ENCODE results near the gene C1orf226. TPM values are rescaled to one million over a fixed set of nuclear protein-coding genes. Genes with fewer than 3 reads are reported as not detected.

Gene C1orf226
- total and polyA plus RNA-seq, 9 of the 15 experiments (the other 6 are each of a cell fraction or from before 2014, with no cell fraction given), result 0.10 to 1.4 (median 0.47) TPM

DNA sequence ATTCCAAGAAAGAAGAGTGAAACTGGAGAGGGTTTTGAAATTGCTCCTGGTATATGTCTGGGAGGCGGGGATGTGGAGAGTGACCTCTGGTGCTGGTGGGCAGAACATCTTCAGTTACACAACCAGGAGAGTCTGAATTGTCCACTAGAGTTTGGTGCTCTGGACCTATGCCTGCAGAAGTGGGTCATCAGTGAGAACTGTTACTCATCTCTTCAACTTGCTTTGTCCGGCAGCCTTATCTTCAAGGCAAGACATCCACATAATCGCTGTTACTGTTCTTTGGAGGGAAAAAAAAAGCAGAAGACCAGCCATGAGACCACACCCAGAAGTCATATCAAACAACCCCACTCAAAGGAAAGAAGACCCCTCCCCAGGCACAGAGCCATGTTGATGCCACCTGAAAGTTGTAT lies 15.5 kb downstream of the C1orf226 start (continued):
- TF ChIP-seq, protein P1, sequence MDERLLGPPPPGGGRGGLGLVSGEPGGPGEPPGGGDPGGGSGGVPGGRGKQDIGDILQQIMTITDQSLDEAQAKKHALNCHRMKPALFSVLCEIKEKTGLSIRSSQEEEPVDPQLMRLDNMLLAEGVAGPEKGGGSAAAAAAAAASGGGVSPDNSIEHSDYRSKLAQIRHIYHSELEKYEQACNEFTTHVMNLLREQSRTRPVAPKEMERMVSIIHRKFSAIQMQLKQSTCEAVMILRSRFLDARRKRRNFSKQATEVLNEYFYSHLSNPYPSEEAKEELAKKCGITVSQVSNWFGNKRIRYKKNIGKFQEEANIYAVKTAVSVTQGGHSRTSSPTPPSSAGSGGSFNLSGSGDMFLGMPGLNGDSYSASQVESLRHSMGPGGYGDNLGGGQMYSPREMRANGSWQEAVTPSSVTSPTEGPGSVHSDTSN (CRISPR knock-in tag; IDR thresholded peaks at IDR 0.05; ENCODE audit: low read depth), result no peak
- TF ChIP-seq, protein P1 (tag; conservative IDR thresholded peaks at IDR 0.05; ENCODE audit: low read depth), result no peak
- TF ChIP-seq RBBP5 (IDR thresholded peaks at IDR 0.05; ENCODE audit: borderline replicate concordance, insufficient read depth, low read length, poor library complexity, severe bottlenecking) (no peak), HNRNPK (IDR thresholded peaks at IDR 0.05; ENCODE audit: low read depth, low read length, poor library complexity, severe bottlenecking) (no peak), SNRNP70 (optimal IDR thresholded peaks at IDR 0.05; ENCODE audit: low read depth, low read length) (no peak), GABPA (tag; conservative IDR thresholded peaks at IDR 0.05; ENCODE audit: low read depth) (no peak), KLF6 (CRISPR knock-in tag; IDR thresholded peaks at IDR 0.05; ENCODE audit: borderline replicate concordance) (no peak), CAMTA2 (CRISPR knock-in tag; conservative IDR thresholded peaks at IDR 0.05) (no peak), FUS (optimal IDR thresholded peaks at IDR 0.05; ENCODE audit: low read depth, low read length) (no peak), POLR3A (IDR thresholded peaks at IDR 0.05; ENCODE audit: borderline replicate concordance, extremely low read depth, insufficient read depth, insufficient read length) (no peak), TAF15 (IDR thresholded peaks at IDR 0.05; ENCODE audit: low read depth, low read length) (no peak)
- TF ChIP-seq, protein P2, sequence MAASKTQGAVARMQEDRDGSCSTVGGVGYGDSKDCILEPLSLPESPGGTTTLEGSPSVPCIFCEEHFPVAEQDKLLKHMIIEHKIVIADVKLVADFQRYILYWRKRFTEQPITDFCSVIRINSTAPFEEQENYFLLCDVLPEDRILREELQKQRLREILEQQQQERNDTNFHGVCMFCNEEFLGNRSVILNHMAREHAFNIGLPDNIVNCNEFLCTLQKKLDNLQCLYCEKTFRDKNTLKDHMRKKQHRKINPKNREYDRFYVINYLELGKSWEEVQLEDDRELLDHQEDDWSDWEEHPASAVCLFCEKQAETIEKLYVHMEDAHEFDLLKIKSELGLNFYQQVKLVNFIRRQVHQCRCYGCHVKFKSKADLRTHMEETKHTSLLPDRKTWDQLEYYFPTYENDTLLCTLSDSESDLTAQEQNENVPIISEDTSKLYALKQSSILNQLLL (CRISPR knock-in tag; IDR thresholded peaks at IDR 0.05; ENCODE audit: borderline replicate concordance), result no peak
- TF ChIP-seq, protein P3, sequence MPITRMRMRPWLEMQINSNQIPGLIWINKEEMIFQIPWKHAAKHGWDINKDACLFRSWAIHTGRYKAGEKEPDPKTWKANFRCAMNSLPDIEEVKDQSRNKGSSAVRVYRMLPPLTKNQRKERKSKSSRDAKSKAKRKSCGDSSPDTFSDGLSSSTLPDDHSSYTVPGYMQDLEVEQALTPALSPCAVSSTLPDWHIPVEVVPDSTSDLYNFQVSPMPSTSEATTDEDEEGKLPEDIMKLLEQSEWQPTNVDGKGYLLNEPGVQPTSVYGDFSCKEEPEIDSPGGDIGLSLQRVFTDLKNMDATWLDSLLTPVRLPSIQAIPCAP (CRISPR knock-in tag; IDR thresholded peaks at IDR 0.05; ENCODE audit: borderline replicate concordance), result no peak
- TF ChIP-seq, protein P4, sequence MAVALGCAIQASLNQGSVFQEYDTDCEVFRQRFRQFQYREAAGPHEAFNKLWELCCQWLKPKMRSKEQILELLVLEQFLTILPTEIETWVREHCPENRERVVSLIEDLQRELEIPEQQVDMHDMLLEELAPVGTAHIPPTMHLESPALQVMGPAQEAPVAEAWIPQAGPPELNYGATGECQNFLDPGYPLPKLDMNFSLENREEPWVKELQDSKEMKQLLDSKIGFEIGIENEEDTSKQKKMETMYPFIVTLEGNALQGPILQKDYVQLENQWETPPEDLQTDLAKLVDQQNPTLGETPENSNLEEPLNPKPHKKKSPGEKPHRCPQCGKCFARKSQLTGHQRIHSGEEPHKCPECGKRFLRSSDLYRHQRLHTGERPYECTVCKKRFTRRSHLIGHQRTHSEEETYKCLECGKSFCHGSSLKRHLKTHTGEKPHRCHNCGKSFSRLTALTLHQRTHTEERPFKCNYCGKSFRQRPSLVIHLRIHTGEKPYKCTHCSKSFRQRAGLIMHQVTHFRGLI (CRISPR knock-in tag; IDR thresholded peaks at IDR 0.05), result no peak
